Measurements from ENCODE around the gene SLC25A42. TPM values are rescaled to one million over a fixed set of nuclear protein-coding genes. Genes with fewer than 3 reads are reported as not detected.

The SLC25A42 gene
- total and polyA plus RNA-seq, 2 donors (not counting 1 experiment from before 2014, with no cell fraction given) = 36.5 to 83.9 TPM

DNA sequence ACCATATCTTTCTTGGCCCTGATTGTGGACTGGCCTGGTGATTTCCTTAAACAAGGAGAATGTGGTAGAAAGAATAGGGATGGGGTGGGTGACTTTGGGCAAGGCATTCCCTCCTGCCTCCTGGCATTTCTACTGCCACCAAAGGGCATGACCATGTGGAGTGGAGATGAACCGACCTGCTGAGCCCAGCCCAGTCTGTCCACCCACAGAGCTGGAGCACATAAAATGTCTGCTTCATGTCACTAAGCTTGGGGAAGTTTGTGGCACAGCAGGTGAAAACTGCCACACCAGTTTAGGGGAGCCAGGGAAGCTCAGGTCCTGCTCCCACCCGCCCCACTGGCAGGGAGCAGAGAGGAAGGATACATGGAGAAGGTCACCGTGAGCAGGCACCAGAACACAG, 68.2 kb downstream of the SLC25A42 start:
- no peaks in the 10 kb centered on the region for H3K27me3 Mint-ChIP-seq
- Histone ChIP-seq H4K20me1 (ENCODE audit: control insufficient read depth, insufficient read depth, low read length, poor library complexity, severe bottlenecking) (no peaks in the 10 kb centered on the region), H3K4me3 (ENCODE audit: control extremely low read depth in 1 of 5, extremely low read depth in 1 of 5, insufficient read depth in 1 of 5, low read depth in 2 of 5, low read length in 4 of 5) (no peak overlapping the region), H3K36me3 (replicated peaks in 1 of 2; ENCODE audit: control extremely low read depth in 1 of 2, control insufficient read depth in 1 of 2, extremely low read depth in 1 of 2, insufficient read depth in 2 of 2, low read length in 1 of 2) (peaks cover 0 to 2% of the 10 kb centered on the region in 2 experiments), H3K27ac (ENCODE audit: low read length in 2 of 2) (no peak overlapping the region), H3K4me1 (ENCODE audit: control insufficient read depth in 2 of 2, insufficient read depth in 2 of 2, low read length in 2 of 2) (peaks cover 0 to 10% of the 10 kb centered on the region in 2 donors), H3K27me3 (replicated peaks in 1 of 4; ENCODE audit: control extremely low read depth in 1 of 4, control insufficient read depth in 3 of 4, insufficient read depth in 4 of 4, low read length in 3 of 4) (no peaks in the 10 kb centered on the region), H3K9me3 (ENCODE audit: control extremely low read depth in 1 of 3, control insufficient read depth in 2 of 3, insufficient read depth in 1 of 3, low read length in 2 of 3) (peaks cover 0 to 17% (median 4%) of the 10 kb centered on the region in 3 donors), H3K4me2 (replicated peaks; ENCODE audit: low read depth, low read length, poor library complexity, severe bottlenecking) (no peak overlapping the region), H3K9ac (ENCODE audit: low read length) (no peak overlapping the region), H3K79me2 (ENCODE audit: control insufficient read depth, insufficient read depth, low read length) (peaks cover 2% of the 10 kb centered on the region), H2AFZ (ENCODE audit: insufficient read depth, low read depth, low read length, poor library complexity, severe bottlenecking) (no peak overlapping the region)
- H3K27ac Mint-ChIP-seq = no peak overlapping the region
- intact Hi-C loops (cut with micrococcal nuclease) = no loop called here
- ATAC-seq (ENCODE audit: low read depth) = no peak
- ChIA-PET POLR2A (interaction anchor here (0.6 kb wide), 1 partner anchor 58 kb away, joined by 7 read pairs; no protein-coding TSS in a partner anchor), CTCF (interaction anchor here (1.7 kb wide), 1 partner anchor 43 kb away, joined by 4 read pairs; no protein-coding TSS in a partner anchor)
- DNase-seq = no peak
- H3K4me3 Mint-ChIP-seq = no peak overlapping the region
- H3K9me3 Mint-ChIP-seq (ENCODE audit: insufficient read depth) = peaks cover 3% of the 10 kb centered on the region
- WGBS (ENCODE audit: insufficient coverage) = 100% methylated on average over 2 of the region's 3 CpGs
- H3K4me1 Mint-ChIP-seq = peaks cover 15% of the 10 kb centered on the region
- TF ChIP-seq EZH2 (IDR thresholded peaks at IDR 0.05; ENCODE audit: borderline replicate concordance, insufficient read depth, low read depth, low read length, poor library complexity, severe bottlenecking) = no peak
- TF ChIP-seq, protein P1, sequence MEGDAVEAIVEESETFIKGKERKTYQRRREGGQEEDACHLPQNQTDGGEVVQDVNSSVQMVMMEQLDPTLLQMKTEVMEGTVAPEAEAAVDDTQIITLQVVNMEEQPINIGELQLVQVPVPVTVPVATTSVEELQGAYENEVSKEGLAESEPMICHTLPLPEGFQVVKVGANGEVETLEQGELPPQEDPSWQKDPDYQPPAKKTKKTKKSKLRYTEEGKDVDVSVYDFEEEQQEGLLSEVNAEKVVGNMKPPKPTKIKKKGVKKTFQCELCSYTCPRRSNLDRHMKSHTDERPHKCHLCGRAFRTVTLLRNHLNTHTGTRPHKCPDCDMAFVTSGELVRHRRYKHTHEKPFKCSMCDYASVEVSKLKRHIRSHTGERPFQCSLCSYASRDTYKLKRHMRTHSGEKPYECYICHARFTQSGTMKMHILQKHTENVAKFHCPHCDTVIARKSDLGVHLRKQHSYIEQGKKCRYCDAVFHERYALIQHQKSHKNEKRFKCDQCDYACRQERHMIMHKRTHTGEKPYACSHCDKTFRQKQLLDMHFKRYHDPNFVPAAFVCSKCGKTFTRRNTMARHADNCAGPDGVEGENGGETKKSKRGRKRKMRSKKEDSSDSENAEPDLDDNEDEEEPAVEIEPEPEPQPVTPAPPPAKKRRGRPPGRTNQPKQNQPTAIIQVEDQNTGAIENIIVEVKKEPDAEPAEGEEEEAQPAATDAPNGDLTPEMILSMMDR (IDR thresholded peaks at IDR 0.05) = no peak

DNA sequence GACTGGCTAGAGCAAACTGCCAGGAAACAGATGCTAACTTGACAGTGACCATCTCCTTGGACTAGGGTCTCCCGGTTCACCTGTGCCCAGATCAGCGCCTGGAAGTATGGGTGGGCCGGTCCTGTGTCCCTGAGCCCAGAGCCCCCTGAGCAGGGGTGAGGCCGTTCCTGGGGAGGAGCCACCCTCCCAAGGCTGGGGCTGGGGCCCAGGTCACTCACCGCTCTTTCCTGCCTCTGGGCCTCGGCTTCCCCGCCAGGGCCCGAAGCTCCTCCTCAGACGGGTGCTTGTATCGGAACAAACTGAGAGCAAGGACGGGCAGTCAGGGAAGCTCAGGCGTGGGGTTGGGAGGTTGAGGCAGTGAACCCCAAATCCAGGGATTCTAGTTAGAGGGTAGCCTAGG, 69.1 kb downstream of the SLC25A42 start:
- TF ChIP-seq, protein P1 (IDR thresholded peaks at IDR 0.05) = no peak
- no peak for TF ChIP-seq EZH2 (IDR thresholded peaks at IDR 0.05; ENCODE audit: borderline replicate concordance, insufficient read depth, low read depth, low read length, poor library complexity, severe bottlenecking)
- Histone ChIP-seq H2AFZ (ENCODE audit: insufficient read depth, low read depth, low read length, poor library complexity, severe bottlenecking) (no peak overlapping the region), H3K9ac (ENCODE audit: low read length) (no peak overlapping the region), H3K9me3 (ENCODE audit: control extremely low read depth in 1 of 3, control insufficient read depth in 2 of 3, insufficient read depth in 1 of 3, low read length in 2 of 3) (peaks cover 0 to 17% (median 4%) of the 10 kb centered on the region in 3 donors), H3K4me2 (replicated peaks; ENCODE audit: low read depth, low read length, poor library complexity, severe bottlenecking) (no peak overlapping the region), H3K27me3 (replicated peaks in 1 of 4; ENCODE audit: control extremely low read depth in 1 of 4, control insufficient read depth in 3 of 4, insufficient read depth in 4 of 4, low read length in 3 of 4) (no peaks in the 10 kb centered on the region), H3K4me3 (ENCODE audit: control extremely low read depth in 1 of 5, extremely low read depth in 1 of 5, insufficient read depth in 1 of 5, low read depth in 2 of 5, low read length in 4 of 5) (no peak overlapping the region), H3K79me2 (ENCODE audit: control insufficient read depth, insufficient read depth, low read length) (peaks cover 11% of the 10 kb centered on the region), H3K27ac (ENCODE audit: low read length in 2 of 2) (no peak overlapping the region), H3K36me3 (replicated peaks in 1 of 2; ENCODE audit: control extremely low read depth in 1 of 2, control insufficient read depth in 1 of 2, extremely low read depth in 1 of 2, insufficient read depth in 2 of 2, low read length in 1 of 2) (peaks cover 0 to 2% of the 10 kb centered on the region in 2 experiments), H3K4me1 (ENCODE audit: control insufficient read depth in 2 of 2, insufficient read depth in 2 of 2, low read length in 2 of 2) (peaks cover 7 to 19% of the 10 kb centered on the region in 2 donors), H4K20me1 (ENCODE audit: control insufficient read depth, insufficient read depth, low read length, poor library complexity, severe bottlenecking) (no peaks in the 10 kb centered on the region)
- Mint-ChIP-seq H3K4me1 (peaks cover 24% of the 10 kb centered on the region), H3K27ac (no peak overlapping the region), H3K4me3 (no peak overlapping the region), H3K27me3 (no peaks in the 10 kb centered on the region), H3K9me3 (ENCODE audit: insufficient read depth) (peaks cover 3% of the 10 kb centered on the region)
- POLR2A ChIA-PET = no interaction called here
- ATAC-seq (ENCODE audit: low read depth) (no peak), DNase-seq (no peak)
- WGBS (ENCODE audit: insufficient coverage) = 97% methylated on average over 12 of the region's 12 CpGs
- intact Hi-C loops (cut with micrococcal nuclease) = no loop called here
- CTCF ChIA-PET = interaction anchor here (1.5 to 1.7 kb wide), 2 partner anchors 42 to 82 kb away, joined by 3 to 4 read pairs; no protein-coding TSS in a partner anchor
